HEK293 (cell line): ENCODE measurements around the gene DNAAF5.

Experiments
- CTCF ChIA-PET: fragments of 350-600 bp; formaldehyde crosslinking; extraction: SDS; loops from one replicate; lab custom pipeline; 2021; ENCODE audit warnings: antibody characterized with exemption; lab: Yijun Ruan, JAX
- POLR2A ChIA-PET: fragments of 300-600 bp; formaldehyde crosslinking; extraction: SDS; loops from one replicate; lab custom pipeline; 2020; ENCODE audit warnings: antibody characterized with exemption, inconsistent platforms; lab: Yijun Ruan, JAX
- H3K27ac ChIP-seq: fragments of 200-500 bp; sonication (Bioruptor generic); 2 replicates; pipeline ENCODE4 v1.5.1; 2014; ENCODE audit warnings: low read depth, low read length, control low read depth, inconsistent platforms; ENCODE audit errors: extremely low read depth
- H3K36me3 ChIP-seq, 2 experiments: fragments of 200-500 bp in 1 of 2; sonication (Bioruptor generic) in 1 of 2; 1 replicate in 1 of 2; 2 replicates in 1 of 2; pipeline ENCODE4 v1.5.1; 2014 to 2017; ENCODE audit warnings: inconsistent platforms in 2 of 2, low read length in 2 of 2; ENCODE audit not compliant: control insufficient read depth in 2 of 2, insufficient read depth in 1 of 2
- H3K4me1 ChIP-seq: fragments of 200-500 bp; sonication (Bioruptor generic); 2 replicates; pipeline ENCODE4 v1.5.1; 2014; ENCODE audit warnings: mild to moderate bottlenecking, low read length, inconsistent platforms; ENCODE audit not compliant: control insufficient read depth, insufficient read depth
- H3K4me3 ChIP-seq: 2 replicates; pipeline ENCODE4 v1.5.1; 2011; ENCODE audit warnings: low read depth, mild to moderate bottlenecking, control low read depth, low read length, moderate library complexity
- H3K9me3 ChIP-seq: fragments of 200-500 bp; sonication (Bioruptor generic); 2 replicates; pipeline ENCODE4 v1.5.1; 2014; ENCODE audit warnings: low read depth, low read length, inconsistent platforms; ENCODE audit not compliant: control insufficient read depth, insufficient read depth
- AEBP2 ChIP-seq: fragments of 450-650 bp; formaldehyde crosslinking; IDR thresholded peaks from 2 replicates; pipeline ENCODE4 v1.5.1; 2016; ENCODE audit warnings: missing biosample characterization, missing genetic modification characterization, borderline replicate concordance
- INSM2 ChIP-seq: fragments of 450-650 bp; formaldehyde crosslinking; IDR thresholded peaks from 2 replicates; pipeline ENCODE4 v1.5.1; 2016; ENCODE audit warnings: missing biosample characterization, missing genetic modification characterization
- REPIN1 ChIP-seq: fragments of 450-650 bp; formaldehyde crosslinking; IDR thresholded peaks from 2 replicates; pipeline ENCODE4 v1.5.1; 2017; ENCODE audit warnings: missing biosample characterization, missing genetic modification characterization, low read depth
- ZBTB10 ChIP-seq: fragments of 450-650 bp; formaldehyde crosslinking; IDR thresholded peaks from 2 replicates; pipeline ENCODE4 v1.5.1; 2016; ENCODE audit warnings: missing biosample characterization, missing genetic modification characterization
- ZBTB26 ChIP-seq: fragments of 450-650 bp; formaldehyde crosslinking; optimal IDR thresholded peaks from 2 replicates; pipeline ENCODE3; 2016; ENCODE audit warnings: missing biosample characterization, mild to moderate bottlenecking, missing genetic modification characterization
- ZFP3 ChIP-seq: fragments of 450-650 bp; formaldehyde crosslinking; IDR thresholded peaks from 2 replicates; pipeline ENCODE4 v1.5.1; 2016; ENCODE audit warnings: low read depth, missing biosample characterization, missing genetic modification characterization
- ZFP41 ChIP-seq: fragments of 450-650 bp; formaldehyde crosslinking; IDR thresholded peaks from 2 replicates; pipeline ENCODE4 v1.5.1; 2016; ENCODE audit warnings: missing biosample characterization, missing genetic modification characterization, borderline replicate concordance
- ZIC2 ChIP-seq: fragments of 450-650 bp; formaldehyde crosslinking; IDR thresholded peaks from 2 replicates; pipeline ENCODE4 v1.5.1; 2016; ENCODE audit warnings: missing biosample characterization, missing genetic modification characterization
- ZNF10 ChIP-seq: fragments of 450-650 bp; formaldehyde crosslinking; IDR thresholded peaks from 2 replicates; pipeline ENCODE4 v1.5.1; 2017; ENCODE audit warnings: missing biosample characterization, missing genetic modification characterization
- ZNF24 ChIP-seq: fragments of 450-650 bp; formaldehyde crosslinking; IDR thresholded peaks from 2 replicates; pipeline ENCODE4 v1.5.1; 2016; ENCODE audit warnings: missing biosample characterization, missing genetic modification characterization
- ZNF302 ChIP-seq: fragments of 450-650 bp; formaldehyde crosslinking; IDR thresholded peaks from 2 replicates; pipeline ENCODE4 v1.5.1; 2016; ENCODE audit warnings: missing biosample characterization, missing genetic modification characterization, low read depth
- ZNF350 ChIP-seq: fragments of 450-650 bp; formaldehyde crosslinking; IDR thresholded peaks from 2 replicates; pipeline ENCODE4 v1.5.0; 2017; ENCODE audit warnings: missing biosample characterization, mild to moderate bottlenecking, missing genetic modification characterization
- ZNF362 ChIP-seq: fragments of 450-650 bp; formaldehyde crosslinking; IDR thresholded peaks from 2 replicates; pipeline ENCODE4 v1.5.1; 2016; ENCODE audit warnings: missing biosample characterization, missing genetic modification characterization
- ZNF416 ChIP-seq: fragments of 450-650 bp; formaldehyde crosslinking; IDR thresholded peaks from 2 replicates; pipeline ENCODE4 v1.5.1; 2016; ENCODE audit warnings: missing biosample characterization, missing genetic modification characterization
- ZNF423 ChIP-seq: fragments of 450-650 bp; formaldehyde crosslinking; IDR thresholded peaks from 2 replicates; pipeline ENCODE4 v1.5.1; 2016; ENCODE audit warnings: missing biosample characterization, missing genetic modification characterization
- ZNF521 ChIP-seq: fragments of 450-650 bp; formaldehyde crosslinking; IDR thresholded peaks from 2 replicates; pipeline ENCODE4 v1.5.1; 2017; ENCODE audit warnings: missing biosample characterization, mild to moderate bottlenecking, missing genetic modification characterization
- ZNF529 ChIP-seq: fragments of 450-650 bp; formaldehyde crosslinking; IDR thresholded peaks from 2 replicates; pipeline ENCODE4 v1.5.1; 2017; ENCODE audit warnings: missing genetic modification characterization, missing biosample characterization; ENCODE audit not compliant: insufficient replicate concordance
- ZNF544 ChIP-seq: fragments of 450-650 bp; formaldehyde crosslinking; IDR thresholded peaks from 2 replicates; pipeline ENCODE4 v1.5.0; 2017; ENCODE audit warnings: missing biosample characterization, missing genetic modification characterization
- ZNF548 ChIP-seq: fragments of 450-650 bp; formaldehyde crosslinking; IDR thresholded peaks from 2 replicates; pipeline ENCODE4 v1.5.1; 2016; ENCODE audit warnings: missing biosample characterization, missing genetic modification characterization
- ZNF580 ChIP-seq: fragments of 450-650 bp; formaldehyde crosslinking; IDR thresholded peaks from 2 replicates; pipeline ENCODE4 v1.5.1; 2016; ENCODE audit warnings: missing biosample characterization, missing genetic modification characterization
- ZNF645 ChIP-seq: fragments of 450-650 bp; formaldehyde crosslinking; IDR thresholded peaks from 2 replicates; pipeline ENCODE4; 2016; ENCODE audit warnings: missing biosample characterization, missing genetic modification characterization
- ZNF707 ChIP-seq: fragments of 450-650 bp; formaldehyde crosslinking; IDR thresholded peaks from 2 replicates; pipeline ENCODE4 v1.5.1; 2016; ENCODE audit warnings: missing biosample characterization, missing genetic modification characterization

The DNAAF5 gene

GRCh38 chr7:767941-768731 lies 41.6 kb downstream of the DNAAF5 start (continued):
- TF ChIP-seq ZNF544 (tag by site-specific recombination) (no peak), ZNF548 (tag by site-specific recombination) (no peak), ZFP41 (tag by site-specific recombination) (no peak), ZBTB10 (tag by site-specific recombination) (no peak), ZNF529 (tag by site-specific recombination) (no peak)

- Histone ChIP-seq H3K27ac (no peak overlapping the region), H3K4me3 (no peak overlapping the region), H3K4me1 (no peaks in the 10 kb centered on the region), H3K36me3 (peaks cover 11 to 52% of the 10 kb centered on the region in 2 experiments; a peak in 2 of 3 replicates), H3K9me3 (no peaks in the 10 kb centered on the region)
- no peak for TF ChIP-seq ZNF580 (tag by site-specific recombination)
- no peak for TF ChIP-seq ZNF10 (tag by site-specific recombination)
- TF ChIP-seq ZFP3 (tag by site-specific recombination), result no peak
- TF ChIP-seq ZNF302, result no peak
- POLR2A ChIA-PET, result interaction anchor here (0.6 kb wide), 1 partner anchor 108 kb away, joined by 3 read pairs; the partner anchor contains the start of gene GET4
- CTCF ChIA-PET, result interaction anchor here (0.6 kb wide), 1 partner anchor 448 kb away, joined by 3 read pairs; no protein-coding TSS in a partner anchor
Measured at GRCh38 chr7:768881-769504, 42.5 kb downstream of the DNAAF5 start.

- Histone ChIP-seq H3K36me3 (peaks cover 12 to 47% of the 10 kb centered on the region in 2 experiments; a peak in 2 of 3 replicates), H3K4me1 (no peaks in the 10 kb centered on the region), H3K4me3 (no peak overlapping the region), H3K9me3 (no peaks in the 10 kb centered on the region), H3K27ac (no peak overlapping the region)
- ChIA-PET POLR2A (no interaction called here), CTCF (no interaction called here)
- no peak for TF ChIP-seq ZIC2 (tag by site-specific recombination)
- no peak for TF ChIP-seq ZNF423 (tag by site-specific recombination)
- no peak for TF ChIP-seq ZNF24
- no peak for TF ChIP-seq INSM2
- no peak for TF ChIP-seq AEBP2 (tag by site-specific recombination)
- no peak for TF ChIP-seq ZNF350
- no peak for TF ChIP-seq ZNF521 (tag by site-specific recombination)
- no peak for TF ChIP-seq REPIN1 (tag by site-specific recombination)
- no peak for TF ChIP-seq ZNF645 (tag by site-specific recombination)
- no peak for TF ChIP-seq ZNF362 (tag by site-specific recombination)
- TF ChIP-seq ZBTB26, result no peak
- TF ChIP-seq ZNF416 (tag by site-specific recombination), result no peak
- no peak for TF ChIP-seq ZNF707 (tag by site-specific recombination)
Measured at GRCh38 chr7:770336-770735, 43.8 kb downstream of the DNAAF5 start.
